ENCODE data around the gene DHODH.
A peak's percentile ranks its signal among the peaks of the same experiment; 100 is the strongest.

Gene DHODH

GRCh38 chr16:72013888-72014581 lies 5.5 kb downstream of the DHODH start:
- TF ChIP-seq ZNF585B (tag by site-specific recombination; IDR thresholded peaks at IDR 0.05) = no peak
- TF ChIP-seq ZNF530 (tag by site-specific recombination; IDR thresholded peaks at IDR 0.05; ENCODE audit: low read depth) = no peak
- TF ChIP-seq ZBTB11 (tag by site-specific recombination; conservative IDR thresholded peaks at IDR 0.05; ENCODE audit: low read depth) = peak; percentile 47; the same call in 1 of the 2 replicates
- no peak for TF ChIP-seq ZNF792 (tag by site-specific recombination; IDR thresholded peaks at IDR 0.05)
- no peak for TF ChIP-seq GFI1B (tag by site-specific recombination; IDR thresholded peaks at IDR 0.05)
- TF ChIP-seq ZNF701 (tag by site-specific recombination; IDR thresholded peaks at IDR 0.05) = no peak
- TF ChIP-seq ZNF513 (tag by site-specific recombination; IDR thresholded peaks at IDR 0.05) = no peak
- peak; percentile 36 for TF ChIP-seq ZFHX2 (tag by site-specific recombination; conservative IDR thresholded peaks at IDR 0.05)
- TF ChIP-seq ZNF707 (tag by site-specific recombination; IDR thresholded peaks at IDR 0.05) = no peak
- no peak for TF ChIP-seq ZEB2 (tag by site-specific recombination; IDR thresholded peaks at IDR 0.05)
- TF ChIP-seq ZNF704 (tag by site-specific recombination; IDR thresholded peaks at IDR 0.05) = no peak
- no peak for TF ChIP-seq RBAK (tag by site-specific recombination; IDR thresholded peaks at IDR 0.05)
- TF ChIP-seq ZNF785 (tag by site-specific recombination; IDR thresholded peaks at IDR 0.05) = no peak
- 0 out of 2 replicates have a peak, but pooled peaks have one; percentile 20 for TF ChIP-seq EGR2 (tag by site-specific recombination; IDR thresholded peaks at IDR 0.05; ENCODE audit: low read depth)
- peak; percentile 57 for TF ChIP-seq SP7 (tag by site-specific recombination; IDR thresholded peaks at IDR 0.05)
- TF ChIP-seq ZNF596 (tag by site-specific recombination; IDR thresholded peaks at IDR 0.05) = no peak
- no peak for TF ChIP-seq ZNF571 (tag by site-specific recombination; IDR thresholded peaks at IDR 0.05)
- TF ChIP-seq ZIC2 (tag by site-specific recombination; IDR thresholded peaks at IDR 0.05) = peak; percentile 59
- no peak for TF ChIP-seq PRDM10 (tag by site-specific recombination; IDR thresholded peaks at IDR 0.05)
- POLR2A ChIA-PET = interaction anchor here (0.8 kb wide), 1 partner anchor 205 kb away, joined by 3 read pairs; the partner anchor contains the start of gene AP1G1
- CTCF ChIA-PET = interaction anchor here (0.7 to 0.8 kb wide), 2 partner anchors 53 to 526 kb away, joined by 3 read pairs; no protein-coding TSS in a partner anchor

More at GRCh38 chr16:72013888-72014581, 5.5 kb downstream of the DHODH start:
- Histone ChIP-seq H3K9me3 (ENCODE audit: control insufficient read depth, insufficient read depth, low read depth, low read length) (no peaks in the 10 kb centered on the region), H3K27ac (ENCODE audit: extremely low read depth, low read depth, low read length) (no peak overlapping the region), H3K4me3 (ENCODE audit: low read depth, low read length) (no peak overlapping the region), H3K4me1 (ENCODE audit: control insufficient read depth, insufficient read depth, low read length) (0 out of 2 replicates have a peak, but pooled peaks cover 2% of the 10 kb centered on the region), H3K36me3 (ENCODE audit: control insufficient read depth in 2 of 2, insufficient read depth in 1 of 2, low read length in 2 of 2) (peaks cover 0 to 35% of the 10 kb centered on the region in 2 experiments; a peak in 1 of 3 replicates)
